ENCODE data around the gene GRID2IP. TPM values are rescaled to one million over a fixed set of nuclear protein-coding genes. Genes with fewer than 3 reads are reported as not detected.
A peak's percentile ranks its signal among the peaks of the same experiment; 100 is the strongest.

Gene GRID2IP
- total and polyA plus RNA-seq, 2 donors (not counting 1 experiment from before 2014, with no cell fraction given) = 0.72 to 1.7 TPM

- POLR2A ChIA-PET = interaction anchor here (0.6 kb wide), 1 partner anchor 501 kb away, joined by 5 read pairs; no protein-coding TSS in a partner anchor
- H2AFZ ChIP-seq (ENCODE audit: insufficient read depth, low read depth, low read length, poor library complexity, severe bottlenecking) = peak overlapping the region; percentile 98
- H3K27me3 ChIP-seq (replicated peaks in 1 of 4; ENCODE audit: control extremely low read depth in 1 of 4, control insufficient read depth in 3 of 4, insufficient read depth in 4 of 4, low read length in 3 of 4) = no peaks in the 10 kb centered on the region
- ATAC-seq (ENCODE audit: low read depth) (no peak), DNase-seq (peak; percentile 32)
- 67% methylated on average over 12 of the region's 13 CpGs for WGBS (ENCODE audit: insufficient coverage)
- TF ChIP-seq CTCF (IDR thresholded peaks at IDR 0.05) (no peak), EZH2 (IDR thresholded peaks at IDR 0.05; ENCODE audit: borderline replicate concordance, insufficient read depth, low read depth, low read length, poor library complexity, severe bottlenecking) (no peak)
- no peaks in the 10 kb centered on the region for H4K20me1 ChIP-seq (ENCODE audit: control insufficient read depth, insufficient read depth, low read length, poor library complexity, severe bottlenecking)
- Mint-ChIP-seq H3K9me3 (ENCODE audit: insufficient read depth) (no peaks in the 10 kb centered on the region), H3K27ac (peak overlapping the region; percentile 46), H3K4me3 (peak overlapping the region; percentile 57), H3K27me3 (no peaks in the 10 kb centered on the region), H3K4me1 (peaks cover 5% of the 10 kb centered on the region)
- H3K9ac ChIP-seq (ENCODE audit: low read length) = peak overlapping the region; percentile 91
- intact Hi-C loops (cut with micrococcal nuclease) = no loop called here
- H3K36me3 ChIP-seq (replicated peaks in 1 of 2; ENCODE audit: control extremely low read depth in 1 of 2, control insufficient read depth in 1 of 2, extremely low read depth in 1 of 2, insufficient read depth in 2 of 2, low read length in 1 of 2) = no peaks in the 10 kb centered on the region
- H3K4me1 ChIP-seq (ENCODE audit: control insufficient read depth in 2 of 2, insufficient read depth in 2 of 2, low read length in 2 of 2) = peaks cover 7 to 13% of the 10 kb centered on the region in 2 donors
- H3K4me2 ChIP-seq (replicated peaks; ENCODE audit: low read depth, low read length, poor library complexity, severe bottlenecking) = peak overlapping the region; percentile 99
- no peaks in the 10 kb centered on the region for H3K79me2 ChIP-seq (ENCODE audit: control insufficient read depth, insufficient read depth, low read length)
- no peaks in the 10 kb centered on the region for H3K9me3 ChIP-seq (ENCODE audit: control extremely low read depth in 1 of 3, control insufficient read depth in 2 of 3, insufficient read depth in 1 of 3, low read length in 2 of 3)
- CTCF ChIA-PET = no interaction called here
- H3K27ac ChIP-seq (ENCODE audit: low read length in 2 of 2) = no peak overlapping the region
- peak overlapping the region in 3 of 5 experiments; percentile 76 to 87 (median 85) for H3K4me3 ChIP-seq (ENCODE audit: control extremely low read depth in 1 of 5, extremely low read depth in 1 of 5, insufficient read depth in 1 of 5, low read depth in 2 of 5, low read length in 4 of 5)
These were observed 48.4 kb downstream of the GRID2IP start for GRCh38 chr7:6502886-6503285.

GRCh38 chr7:6501586-6502564, 49.4 kb downstream of the GRID2IP start:
- Mint-ChIP-seq H3K27me3 (no peaks in the 10 kb centered on the region), H3K9me3 (ENCODE audit: insufficient read depth) (no peaks in the 10 kb centered on the region), H3K4me1 (peaks cover 5% of the 10 kb centered on the region), H3K27ac (no peak overlapping the region), H3K4me3 (peak overlapping the region; percentile 57)
- POLR2A ChIA-PET = interaction anchor here (0.6 kb wide), 2 partner anchors 500 to 1269 kb away, joined by 3 to 5 read pairs; no protein-coding TSS in a partner anchor
- H3K9me3 ChIP-seq (ENCODE audit: control extremely low read depth in 1 of 3, control insufficient read depth in 2 of 3, insufficient read depth in 1 of 3, low read length in 2 of 3) = no peaks in the 10 kb centered on the region
- H4K20me1 ChIP-seq (ENCODE audit: control insufficient read depth, insufficient read depth, low read length, poor library complexity, severe bottlenecking) = no peaks in the 10 kb centered on the region
- H2AFZ ChIP-seq (ENCODE audit: insufficient read depth, low read depth, low read length, poor library complexity, severe bottlenecking) = no peak overlapping the region
- H3K79me2 ChIP-seq (ENCODE audit: control insufficient read depth, insufficient read depth, low read length) = no peaks in the 10 kb centered on the region
- H3K36me3 ChIP-seq (replicated peaks in 1 of 2; ENCODE audit: control extremely low read depth in 1 of 2, control insufficient read depth in 1 of 2, extremely low read depth in 1 of 2, insufficient read depth in 2 of 2, low read length in 1 of 2) = no peaks in the 10 kb centered on the region
- no peak overlapping the region for H3K27ac ChIP-seq (ENCODE audit: low read length in 2 of 2)
- TF ChIP-seq CTCF (IDR thresholded peaks at IDR 0.05) (no peak), EZH2 (IDR thresholded peaks at IDR 0.05; ENCODE audit: borderline replicate concordance, insufficient read depth, low read depth, low read length, poor library complexity, severe bottlenecking) (no peak)
- H3K4me3 ChIP-seq (ENCODE audit: control extremely low read depth in 1 of 5, extremely low read depth in 1 of 5, insufficient read depth in 1 of 5, low read depth in 2 of 5, low read length in 4 of 5) = no peak overlapping the region
- peaks cover 7 to 13% of the 10 kb centered on the region in 2 donors for H3K4me1 ChIP-seq (ENCODE audit: control insufficient read depth in 2 of 2, insufficient read depth in 2 of 2, low read length in 2 of 2)
- H3K9ac ChIP-seq (ENCODE audit: low read length) = no peak overlapping the region
- H3K4me2 ChIP-seq (replicated peaks; ENCODE audit: low read depth, low read length, poor library complexity, severe bottlenecking) = no peak overlapping the region
- DNase-seq (no peak), ATAC-seq (ENCODE audit: low read depth) (no peak)
- intact Hi-C loops (cut with micrococcal nuclease) = no loop called here
- no peaks in the 10 kb centered on the region for H3K27me3 ChIP-seq (replicated peaks in 1 of 4; ENCODE audit: control extremely low read depth in 1 of 4, control insufficient read depth in 3 of 4, insufficient read depth in 4 of 4, low read length in 3 of 4)
- 96% methylated on average over 7 of the region's 12 CpGs for WGBS (ENCODE audit: insufficient coverage)
- CTCF ChIA-PET = no interaction called here

All from B cell (primary cell).